EH (cell line): ENCODE data around the gene CCDC66.
"Not testable (repeated sequence)": the region's sequence is repeated elsewhere in the genome, so short reads cannot be mapped to it uniquely, and the experiment has no call there.

Experiments
- DNase-seq: peaks from one replicate; pipeline ENCODE4 v3.0.0-alpha.2; 2015; ENCODE audit warnings: low read depth

Gene CCDC66

DNA sequence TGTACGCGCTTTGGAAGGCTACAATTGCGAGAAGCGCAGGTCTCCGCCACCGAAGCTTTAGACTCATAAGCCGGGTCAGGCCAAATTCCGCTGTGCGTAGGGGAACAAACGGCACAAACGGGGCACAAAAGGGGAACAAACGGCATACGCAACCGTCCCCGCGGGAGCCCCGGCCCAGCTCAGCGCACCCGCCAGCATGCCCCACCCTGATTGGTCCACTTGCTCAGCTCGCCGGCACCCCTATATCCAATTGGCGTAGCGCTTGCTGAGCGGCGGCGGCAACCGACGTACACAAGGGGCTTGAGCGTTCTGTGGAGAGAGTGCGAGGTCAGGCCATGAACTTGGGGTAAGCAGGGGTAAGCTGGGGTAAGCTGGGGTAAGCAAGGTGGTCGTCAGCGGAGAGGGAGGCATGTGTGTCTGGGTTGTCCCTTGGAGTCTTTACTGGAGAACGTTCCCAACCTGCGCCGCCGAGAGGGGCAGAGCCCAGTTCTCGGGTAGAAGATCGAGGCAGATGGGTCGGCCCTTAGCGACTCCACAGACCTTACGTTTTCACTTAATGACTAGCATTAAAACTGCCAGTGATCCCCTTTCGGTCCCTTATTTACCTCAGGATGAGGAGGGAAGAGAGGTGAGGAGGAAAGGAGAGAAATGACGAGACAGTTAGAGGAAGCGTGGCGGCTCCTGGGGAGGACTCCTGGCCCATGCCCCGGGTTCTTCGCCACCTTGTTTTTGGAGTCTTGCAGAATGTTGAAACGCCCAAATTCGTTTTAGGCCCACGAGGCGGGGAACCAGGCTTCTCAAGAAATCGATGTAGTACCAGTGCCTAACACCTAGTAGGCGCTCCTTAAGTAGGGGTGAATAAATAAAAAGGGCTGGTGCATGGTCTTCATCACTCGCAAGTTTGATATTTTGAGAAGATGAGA is at the start of gene CCDC66:
TSS of gene CCDC66 (plus strand) at position 268 of the 923 bp plus-strand sequence. CDS start at position 336, 68 bp downstream.
- DNase-seq: peak; percentile 92

DNA sequence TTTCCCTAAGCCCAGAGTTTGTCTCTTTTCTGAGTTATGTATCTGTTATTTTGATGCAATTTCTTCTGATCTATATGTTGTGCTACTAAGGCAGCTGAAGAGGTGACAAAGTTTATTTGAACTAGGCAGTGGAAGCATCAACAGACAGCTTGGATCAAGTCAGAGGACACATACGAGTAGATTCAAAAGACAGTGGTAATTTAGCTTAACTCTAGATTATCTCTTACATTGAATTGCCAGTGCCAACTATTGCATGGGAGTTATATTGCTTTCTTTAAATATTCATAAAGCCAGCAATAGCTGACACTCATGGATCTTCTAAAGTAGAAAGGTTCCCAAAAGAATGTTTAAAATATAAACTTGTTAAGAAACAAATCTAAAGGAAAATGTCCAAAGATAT is 37.3 kb upstream of the CCDC66 start:
- no peak for DNase-seq

DNA sequence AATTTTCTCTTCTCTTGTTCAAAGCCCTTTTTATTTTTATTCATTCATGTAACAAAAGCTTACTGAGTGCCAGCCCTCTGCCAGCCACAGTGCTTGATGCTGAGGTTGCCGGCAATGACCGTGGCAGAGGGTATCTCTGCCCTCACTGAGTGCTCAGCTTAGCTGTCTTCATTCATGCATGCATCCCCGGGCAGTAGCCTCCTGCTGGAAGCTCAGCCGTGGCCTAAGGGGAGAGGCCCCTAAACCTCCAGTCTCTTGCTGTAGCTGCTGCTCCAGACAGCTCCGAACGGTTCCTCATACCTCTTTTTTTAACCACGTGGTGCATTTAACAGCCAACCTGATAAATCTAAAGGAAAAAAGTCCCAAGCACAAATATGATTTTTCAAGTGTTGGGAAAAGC is 34.6 kb upstream of the CCDC66 start:
- no peak for DNase-seq

DNA sequence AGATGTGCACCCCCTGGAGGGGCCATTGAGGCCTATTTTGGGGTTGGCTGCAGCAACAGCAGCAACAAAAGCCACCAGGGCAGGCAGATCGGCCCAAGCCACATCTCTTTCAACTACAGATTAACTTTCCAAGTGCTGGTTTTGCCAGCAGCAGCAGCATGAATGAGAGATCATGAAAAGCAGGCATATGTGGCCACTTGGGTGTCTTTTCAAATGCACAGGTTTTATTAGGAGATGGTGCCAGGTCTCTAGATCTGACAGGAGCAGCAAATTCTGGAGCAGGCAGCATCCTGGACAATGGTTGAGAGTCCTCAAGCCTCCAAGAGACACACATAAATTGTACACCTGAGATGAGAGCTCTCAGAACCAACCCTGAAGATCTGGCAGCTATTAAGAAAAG is 31.7 kb upstream of the CCDC66 start:
- DNase-seq: no peak

DNA sequence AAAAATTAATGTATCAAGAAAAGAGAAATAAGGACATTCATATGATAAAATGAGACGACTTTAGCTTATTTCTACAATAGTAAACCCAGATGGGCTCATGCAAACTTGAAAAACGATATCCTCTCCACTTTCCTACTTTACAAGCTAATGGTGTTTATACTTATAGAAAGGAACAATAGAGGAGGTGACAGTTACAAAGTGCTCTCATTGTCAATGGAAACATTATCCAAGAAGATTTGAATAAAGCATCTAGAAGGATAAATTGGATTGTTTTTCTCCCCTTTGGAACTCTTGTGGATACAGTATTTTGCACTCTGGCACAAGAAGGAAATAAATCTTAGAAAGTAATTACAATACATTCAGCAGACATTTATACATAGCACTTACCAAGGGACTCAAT is 20.2 kb upstream of the CCDC66 start:
- no peak for DNase-seq

DNA sequence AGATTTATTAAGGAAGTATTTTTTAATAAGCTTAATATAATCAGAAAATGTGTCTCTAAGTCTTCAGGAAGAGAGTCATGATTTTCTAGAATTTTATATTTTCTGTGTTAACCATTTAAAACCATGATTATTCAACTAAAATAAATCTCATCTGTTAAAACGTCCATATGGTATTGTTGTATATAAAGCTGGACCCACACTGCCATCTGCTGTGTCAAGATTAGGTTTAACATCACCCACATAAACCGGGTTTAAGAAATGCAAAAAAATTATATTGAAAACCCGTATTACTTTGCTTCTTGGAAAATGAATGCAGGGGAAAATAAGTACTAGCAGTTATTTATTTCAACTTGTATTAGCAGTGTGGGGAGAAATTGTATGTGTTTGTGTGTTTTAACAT is 9.5 kb upstream of the CCDC66 start:
- DNase-seq: no peak

DNA sequence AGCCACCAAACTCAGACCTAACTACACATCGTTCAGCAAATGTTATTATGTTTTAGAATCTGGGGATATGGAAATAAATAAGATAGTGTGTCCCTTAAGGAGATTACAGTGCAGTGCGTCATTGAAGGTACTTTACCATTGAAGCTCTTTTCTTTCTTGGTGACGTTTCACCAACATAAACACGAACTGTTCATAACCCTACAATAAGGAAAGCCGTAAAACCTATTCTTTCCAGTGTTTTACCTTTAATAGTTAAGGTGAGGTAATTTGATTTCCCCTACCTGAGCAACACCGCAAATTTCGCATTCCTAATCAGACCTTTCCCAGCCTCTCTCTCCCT is 826 bp downstream of the CCDC66 start:
- DNase-seq: no peak

DNA sequence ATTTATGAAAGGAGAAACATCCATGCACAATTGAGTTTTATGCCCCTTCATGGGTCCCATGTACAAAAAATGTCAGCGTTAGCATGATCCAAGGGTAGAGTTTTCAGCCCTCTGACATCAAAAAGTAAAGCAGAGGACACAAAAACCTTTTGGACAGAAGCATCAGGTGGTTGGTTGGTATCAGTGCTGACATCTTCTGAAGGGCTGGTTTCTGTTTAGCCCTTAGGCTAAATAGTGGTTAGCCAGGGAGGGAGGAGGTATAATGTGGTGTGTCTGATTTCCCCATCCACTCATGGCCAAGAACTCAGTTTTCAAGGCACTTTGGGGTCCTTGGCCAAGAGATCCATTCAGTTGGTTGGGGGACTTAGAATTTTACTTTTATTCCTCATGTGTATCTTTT is 16.5 kb downstream of the CCDC66 start:
- no peak for DNase-seq

DNA sequence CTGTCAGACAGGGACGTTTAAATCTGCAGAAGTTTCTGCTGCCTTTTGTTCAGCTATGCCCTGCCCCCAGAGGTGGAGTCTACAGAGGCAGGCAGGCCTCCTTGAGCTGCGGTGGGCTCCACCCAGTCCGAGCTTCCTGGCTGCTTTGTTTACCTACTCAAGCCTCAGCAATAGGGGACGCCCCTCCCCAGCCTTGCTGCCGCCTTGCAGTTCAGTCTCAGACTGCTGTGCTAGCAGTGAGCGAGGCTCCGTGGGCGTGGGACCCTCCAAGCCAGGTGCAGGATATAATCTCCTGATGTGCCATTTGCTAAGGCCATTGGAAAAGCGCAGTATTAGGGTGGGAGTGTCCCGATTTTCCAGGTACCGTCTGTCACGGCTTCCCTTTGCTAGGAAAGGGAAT is 25.0 kb downstream of the CCDC66 start:
- not testable (repeated sequence) for DNase-seq

DNA sequence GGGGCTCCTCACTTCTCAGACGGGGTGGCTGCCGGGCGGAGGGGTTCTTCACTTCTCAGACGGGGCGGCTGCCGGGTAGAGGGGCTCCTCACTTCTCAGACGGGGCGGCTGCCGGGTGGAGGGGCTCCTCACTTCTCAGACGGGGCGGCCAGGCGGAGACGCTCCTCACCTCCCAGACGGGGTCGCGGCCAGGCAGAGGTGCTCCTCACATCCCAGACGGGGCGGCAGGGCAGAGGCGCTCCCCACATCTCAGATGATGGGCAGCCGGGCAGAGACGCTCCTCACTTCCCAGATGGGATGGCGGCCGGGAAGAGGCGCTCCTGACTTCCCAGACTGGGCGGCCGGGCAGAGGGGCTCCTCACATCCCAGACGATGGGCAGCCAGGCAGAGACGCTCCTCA is 27.3 kb downstream of the CCDC66 start:
- not testable (repeated sequence) for DNase-seq

DNA sequence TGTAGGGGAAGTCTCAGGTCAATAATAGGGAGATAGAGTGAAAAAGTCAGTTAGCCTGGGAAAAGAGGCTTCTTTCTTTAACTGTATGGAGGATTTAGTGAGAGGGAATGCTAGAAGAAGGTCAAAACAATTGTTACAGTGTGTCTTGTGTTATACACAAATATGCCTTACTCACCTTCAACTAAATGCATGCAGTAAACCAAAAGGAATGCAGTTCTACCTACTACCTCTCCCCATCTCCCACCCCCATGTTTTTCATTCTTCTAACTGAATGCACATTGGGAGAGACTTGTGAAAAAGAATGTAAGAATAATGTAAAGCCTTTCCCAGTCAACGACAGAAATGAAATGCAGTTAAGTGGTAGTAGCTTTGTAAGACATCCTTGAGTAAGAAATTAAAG is 33.8 kb downstream of the CCDC66 start:
- no peak for DNase-seq

DNA sequence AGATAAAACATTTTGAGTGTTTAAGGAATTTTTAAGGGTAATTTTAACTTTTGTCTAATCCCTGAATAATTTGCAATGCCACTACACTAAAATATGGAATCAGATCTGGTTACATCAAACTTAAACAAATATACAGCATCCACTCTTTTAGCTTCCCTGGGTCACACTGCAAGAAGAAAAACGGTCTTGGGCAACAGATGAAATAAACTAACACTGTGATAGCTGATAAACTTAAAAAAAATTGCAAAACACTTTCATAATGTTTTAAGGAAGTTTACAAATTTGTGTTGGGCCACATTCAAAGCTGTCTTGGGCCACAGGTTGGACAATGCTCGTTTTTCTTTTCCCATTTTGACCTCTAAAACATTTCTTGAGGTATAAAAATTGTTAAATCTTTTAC is 34.3 kb downstream of the CCDC66 start:
- DNase-seq: no peak

DNA sequence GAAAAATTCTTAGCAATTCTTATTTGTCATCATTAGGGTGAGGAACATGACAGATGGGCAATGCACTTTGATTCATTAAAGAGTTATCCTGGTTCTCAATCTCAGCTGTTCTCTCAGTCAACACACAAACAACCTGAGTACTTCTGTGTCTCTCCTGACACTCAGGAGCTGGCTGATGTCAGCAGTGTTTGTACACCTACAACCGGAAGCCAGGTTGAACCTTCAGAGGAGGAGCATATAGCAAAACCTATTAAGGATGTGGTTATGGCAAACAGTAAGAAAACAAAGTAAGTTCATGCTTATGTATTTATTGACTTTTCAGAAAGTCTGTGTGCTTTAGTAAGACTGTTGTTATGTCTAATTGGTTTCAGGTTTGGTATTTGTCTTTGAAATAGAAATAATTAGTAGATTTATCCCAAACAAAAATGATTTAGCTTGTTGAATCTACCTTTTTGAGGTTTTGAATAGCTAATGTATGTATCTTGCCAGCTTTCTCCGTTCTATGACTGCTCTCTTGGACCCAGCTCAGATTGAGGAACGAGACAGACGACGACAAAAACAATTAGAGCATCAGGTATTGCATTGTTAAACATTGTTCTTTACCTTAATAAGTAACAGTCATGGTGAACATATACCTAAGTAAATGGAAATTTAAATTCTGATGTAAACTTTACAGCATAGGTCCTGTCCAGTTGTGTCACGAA is 36.6 kb downstream of the CCDC66 start:
- DNase-seq: no peak

DNA sequence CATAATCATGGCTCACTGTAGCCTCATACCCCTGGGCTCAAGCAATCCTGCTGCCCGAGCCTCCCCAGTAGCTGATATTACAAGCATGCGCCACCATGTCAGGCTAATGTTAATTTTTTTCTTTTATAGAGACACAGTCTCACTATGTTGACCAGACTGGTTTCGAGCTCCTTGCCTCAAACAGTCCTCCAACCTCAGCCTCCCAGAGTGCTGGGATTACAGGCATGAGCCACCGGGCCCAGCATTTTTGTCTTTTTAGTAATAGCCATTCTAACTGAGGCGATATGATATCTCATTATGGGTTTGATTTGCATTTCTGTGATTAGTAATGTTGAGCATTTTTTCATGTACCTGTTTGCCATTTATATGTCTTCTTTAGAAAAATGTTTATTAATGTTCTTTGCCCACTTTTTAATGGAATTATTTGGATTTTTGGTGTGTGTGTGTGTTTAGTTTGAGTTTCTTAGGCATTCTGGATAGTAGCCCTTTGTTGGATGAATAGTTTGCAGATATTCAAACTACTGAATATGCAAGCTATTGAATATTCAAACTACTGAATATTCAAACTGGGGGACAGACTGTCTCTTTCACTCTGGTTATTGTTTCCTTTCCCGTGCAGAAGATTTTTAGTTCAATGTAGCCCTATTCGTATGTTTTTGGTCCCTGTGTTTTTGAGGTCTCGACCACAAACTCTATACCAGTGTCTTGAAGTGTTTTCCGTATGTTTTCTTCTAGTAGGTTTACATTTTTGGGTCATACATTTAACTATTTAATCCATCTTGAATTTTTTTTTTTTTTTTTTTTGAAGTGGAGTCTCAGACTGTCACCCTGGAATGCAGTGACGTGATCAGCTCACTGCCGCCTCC is 39.2 kb downstream of the CCDC66 start:
- no peak for DNase-seq

DNA sequence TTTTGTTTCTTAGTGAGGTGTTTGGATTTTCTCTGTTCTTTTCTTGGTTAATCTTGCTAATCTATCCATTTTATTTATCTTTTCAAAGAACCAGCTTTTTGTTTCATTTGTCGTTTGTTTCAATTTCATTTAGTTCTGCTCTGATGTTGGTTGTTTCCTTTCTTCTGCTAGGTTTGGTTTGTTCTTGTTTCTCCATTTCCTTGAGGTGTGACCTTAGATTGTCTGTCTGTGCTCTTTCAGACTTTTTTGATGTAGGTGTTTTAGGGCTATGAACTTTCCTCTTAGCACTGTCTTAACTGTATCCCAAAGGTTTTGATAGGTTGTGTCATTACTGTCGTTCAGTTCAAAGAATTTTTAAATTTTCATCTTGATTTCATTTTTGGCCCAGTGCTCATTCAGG is 51.5 kb downstream of the CCDC66 start:
- DNase-seq: not testable (repeated sequence)

DNA sequence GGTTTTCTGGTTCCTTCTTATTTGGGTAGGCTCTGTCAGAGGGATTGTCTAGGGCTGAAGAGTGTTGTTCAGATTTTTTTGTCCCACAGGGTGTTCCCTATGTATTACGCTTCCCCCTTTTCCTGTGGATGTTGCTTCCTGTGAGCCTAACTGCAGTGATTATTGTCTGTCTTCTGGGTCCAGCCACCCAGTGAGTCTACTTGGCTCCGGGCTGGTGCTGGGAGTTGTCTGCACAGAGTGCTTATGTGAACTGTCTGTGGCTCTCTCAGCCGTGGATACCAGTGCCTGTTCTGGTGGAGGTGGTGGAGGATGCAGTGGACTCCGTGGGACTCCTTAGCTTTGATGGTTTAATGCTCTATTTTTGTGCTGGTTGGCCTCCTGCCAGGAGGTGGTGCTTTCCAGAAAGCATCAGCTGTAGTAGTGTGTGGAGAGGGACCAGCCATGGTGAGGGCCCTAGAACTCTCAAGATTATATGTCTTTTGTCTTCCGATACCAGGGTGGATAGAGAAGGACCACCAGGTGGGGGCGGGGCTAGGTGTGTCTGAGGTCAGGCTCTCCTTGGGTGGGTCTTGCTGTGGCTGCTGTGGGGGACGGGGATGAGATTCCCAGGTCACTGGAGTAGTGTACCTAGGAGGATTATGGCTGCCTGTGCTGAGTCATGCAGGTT is 53.8 kb downstream of the CCDC66 start:
- DNase-seq: no peak

DNA sequence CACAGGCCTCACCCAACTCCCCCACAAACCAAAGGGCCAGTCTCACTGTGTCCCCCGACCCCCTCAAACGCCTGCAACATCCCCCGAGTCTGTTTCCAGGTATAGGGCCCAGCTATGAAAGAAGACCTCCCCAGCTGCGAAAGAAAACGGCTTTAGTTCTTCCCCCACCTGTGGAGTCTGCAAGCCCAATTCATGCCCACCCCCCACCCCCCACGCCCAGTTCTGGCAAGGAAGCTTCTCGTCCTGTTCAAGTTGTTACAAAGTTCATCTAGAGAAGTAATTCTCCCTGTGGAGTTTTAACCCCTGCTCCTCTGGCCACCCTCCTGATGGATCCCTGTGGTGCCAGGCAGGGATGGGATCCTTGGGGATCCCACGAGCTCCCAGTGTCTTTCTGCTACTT is 54.4 kb downstream of the CCDC66 start:
- no peak for DNase-seq

DNA sequence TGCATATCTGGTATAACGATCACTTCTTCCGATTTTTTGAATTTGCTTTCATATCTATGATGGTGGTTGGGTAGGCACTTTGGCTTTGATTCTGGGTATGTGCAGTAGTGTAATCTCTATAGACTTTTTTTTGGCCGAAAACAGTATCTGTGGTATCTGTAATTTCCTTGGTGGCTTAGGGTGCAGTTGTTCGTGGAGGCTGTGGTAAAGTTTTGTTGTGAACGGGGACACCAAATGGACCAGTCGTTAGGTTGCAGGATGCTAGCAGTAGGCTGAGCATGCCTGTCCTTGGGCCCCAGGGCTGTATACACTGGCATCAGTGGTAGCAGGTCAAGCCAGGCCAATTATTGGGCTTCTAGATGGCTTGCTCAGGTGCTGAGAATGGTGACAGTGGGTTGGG is 55.2 kb downstream of the CCDC66 start:
- no peak for DNase-seq

DNA sequence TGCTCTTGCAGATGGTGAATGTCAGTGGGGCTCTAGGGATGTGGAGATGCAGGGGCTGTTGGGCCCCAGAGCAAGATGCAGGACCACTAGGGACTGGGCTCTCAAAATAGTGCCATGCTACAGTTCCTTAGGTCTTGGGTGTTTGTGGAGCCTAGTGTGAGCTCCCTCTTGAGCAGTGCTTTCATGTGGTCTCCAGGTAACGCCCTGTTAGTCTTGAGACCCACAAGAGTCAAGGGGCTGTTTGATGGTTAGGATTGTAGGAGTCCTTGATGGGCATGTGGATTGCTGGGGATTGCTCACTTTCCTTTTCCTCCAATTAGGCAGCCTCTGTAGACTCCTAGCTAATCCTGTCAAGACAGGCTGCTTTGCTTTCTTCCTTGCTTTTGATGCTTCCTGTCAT is 56.0 kb downstream of the CCDC66 start:
- no peak for DNase-seq

DNA sequence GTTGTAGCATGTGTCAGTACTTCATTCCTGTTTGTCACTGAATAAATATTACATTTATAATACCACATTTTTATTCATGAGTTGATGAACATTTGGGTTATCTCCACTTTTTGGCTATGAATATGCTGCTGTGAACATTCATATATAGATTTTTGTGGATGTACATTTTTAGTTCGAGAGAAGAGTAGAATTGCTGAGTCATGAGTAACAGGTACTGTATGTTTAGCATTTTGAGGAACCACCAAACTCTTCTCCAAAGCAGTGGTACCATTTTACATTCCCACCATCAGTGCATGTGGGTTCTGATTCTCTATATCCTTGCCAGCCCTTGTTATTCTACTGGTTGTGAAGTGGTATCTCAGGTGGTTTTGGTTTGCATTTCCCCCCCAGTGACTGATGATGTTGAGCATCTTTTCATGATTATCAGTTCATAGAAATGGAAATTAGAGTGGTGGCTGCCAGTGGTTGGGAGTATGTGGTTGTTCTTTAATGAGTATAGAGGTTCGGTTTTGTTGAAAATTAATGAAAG is 59.6 kb downstream of the CCDC66 start:
- no peak for DNase-seq

DNA sequence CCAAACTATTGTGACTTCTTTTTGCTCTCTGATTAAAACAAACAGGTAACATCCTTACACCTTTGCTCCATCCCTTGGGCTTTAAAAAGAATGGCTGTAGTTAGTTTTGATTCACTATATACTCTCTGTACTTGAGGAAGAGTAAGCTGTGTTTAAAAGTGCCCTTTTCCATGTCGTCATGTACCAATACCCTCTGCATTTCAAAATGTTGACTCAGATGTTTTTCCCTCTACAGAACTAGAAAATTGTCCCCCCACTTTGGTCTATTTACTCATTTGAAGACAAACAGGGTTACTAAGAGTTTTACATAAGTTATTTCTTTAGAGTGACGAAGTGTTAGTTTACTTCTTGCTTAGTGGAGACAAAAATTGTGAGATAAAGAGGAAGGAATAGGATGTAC is 63.4 kb downstream of the CCDC66 start:
- no peak for DNase-seq

DNA sequence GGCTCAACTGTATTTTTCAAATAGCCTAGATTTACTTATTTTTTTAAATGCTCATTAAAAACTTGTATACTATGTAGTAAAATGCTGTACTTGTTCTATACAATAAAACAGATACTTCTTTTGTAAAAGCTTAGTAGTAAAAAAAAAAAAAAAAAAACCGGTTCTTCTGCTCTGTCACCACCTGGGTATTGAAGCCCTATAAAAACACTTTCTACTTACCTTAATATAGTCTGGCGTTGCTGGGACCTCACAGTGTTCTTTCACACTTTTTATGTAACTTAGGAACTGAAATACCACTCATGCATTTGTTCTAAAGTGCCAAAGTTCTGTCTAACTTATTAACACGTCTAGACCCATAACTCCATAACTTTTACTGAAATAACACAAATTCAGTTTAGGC is 64.7 kb downstream of the CCDC66 start:
- DNase-seq: no peak
